Activated T-helper 17 cell treated with anti-CD3 and anti-CD28 coated beads, Interleukin-2, amount 50 U/mL, for 72 hours (primary cell): ENCODE measurements around the gene RO60. TPM values are rescaled to one million over a fixed set of nuclear protein-coding genes. Genes with fewer than 3 reads are reported as not detected.
A peak's percentile ranks its signal among the peaks of the same experiment; 100 is the strongest.
"Not testable (repeated sequence)": the region's sequence is repeated elsewhere in the genome, so short reads cannot be mapped to it uniquely, and the experiment has no call there.

Source experiments
- ATAC-seq: fragments of 150-1000 bp; cut with Tn5 transposase; replicated peaks from 2 replicates; pipeline ENCODE4 v1.10.0; 2021; ENCODE audit warnings: mild to moderate bottlenecking, moderate library complexity
- H3K27ac Mint-ChIP-seq: one replicate; pipeline ENCODE4 v1.8.0; 2022; ENCODE audit warnings: mixed read lengths
- H3K27me3 Mint-ChIP-seq: one replicate; pipeline ENCODE4 v1.8.0; 2022; ENCODE audit warnings: mixed read lengths
- H3K36me3 Mint-ChIP-seq: one replicate; pipeline ENCODE4 v1.8.0; 2022; ENCODE audit warnings: low read depth, mild to moderate bottlenecking, mixed read lengths
- H3K4me1 Mint-ChIP-seq: one replicate; pipeline ENCODE4 v1.8.0; 2022; ENCODE audit warnings: mixed read lengths
- H3K4me3 Mint-ChIP-seq: one replicate; pipeline ENCODE4 v1.8.0; 2022; ENCODE audit warnings: mild to moderate bottlenecking, mixed read lengths
- H3K9me3 Mint-ChIP-seq: one replicate; pipeline ENCODE4 v1.8.0; 2022; ENCODE audit warnings: mixed read lengths
- total RNA-seq, 2 donors: library from RNA; stranded (reverse); gene quantifications; one replicate each; pipeline ENCODE4 v1.2.3, GENCODE V29; 2022

RO60 gene
- 10 to 100 TPM; 65.9 to 76.3 TPM for total RNA-seq

DNA sequence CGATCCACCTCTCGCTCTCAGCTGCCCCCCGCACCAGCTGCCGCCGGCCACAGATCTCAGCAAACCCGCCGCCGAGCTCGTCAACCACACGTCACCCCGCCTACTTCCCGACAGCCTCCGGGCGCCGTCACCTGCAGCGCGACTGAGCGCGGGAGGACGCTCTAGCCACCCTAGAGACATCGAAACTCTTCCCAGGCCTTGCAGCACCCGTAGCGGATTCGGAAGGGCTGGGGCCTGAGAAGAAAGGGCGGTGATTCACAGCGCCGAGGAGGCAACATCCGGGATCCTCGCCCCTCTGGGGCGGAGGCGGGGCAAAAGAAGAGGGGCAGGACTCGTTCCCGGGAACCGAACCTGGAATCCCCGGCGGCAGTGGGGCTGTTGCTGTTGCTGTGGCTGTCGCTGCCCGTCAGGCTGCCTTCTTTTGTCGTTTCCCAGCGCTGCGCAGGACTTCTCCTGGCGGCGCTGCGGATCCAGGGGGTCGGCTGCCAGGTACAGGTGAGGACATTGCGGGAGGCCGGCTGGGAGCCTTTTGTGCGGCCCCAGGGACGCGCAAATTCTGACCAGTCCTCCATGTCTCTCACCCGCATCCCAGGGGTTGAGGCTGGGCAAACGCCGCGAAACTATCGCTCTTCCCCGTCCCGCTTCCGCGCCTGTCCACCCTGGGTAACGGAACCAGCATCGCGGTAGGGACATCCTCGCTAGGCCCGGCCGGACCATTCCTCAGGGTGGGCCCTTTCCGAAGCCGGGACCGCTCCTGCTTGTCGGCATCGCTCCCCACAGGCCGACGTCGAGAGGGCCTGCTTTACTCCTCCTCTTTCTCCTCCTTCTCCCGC lies at the start of gene RO60, which contains the start of gene UCHL5:
RO60 (plus strand) TSS at position 331 of the 833 bp plus-strand sequence. CDS start 9,443 bp downstream, outside the sequence.
UCHL5 (minus strand) TSS at position 79 of the 833 bp plus-strand sequence. CDS start 100 bp downstream, outside the sequence.
- peaks cover 47% of the 10 kb centered on the region for H3K36me3 Mint-ChIP-seq
- H3K4me1 Mint-ChIP-seq, result peaks cover 45% of the 10 kb centered on the region
- H3K4me3 Mint-ChIP-seq, result peak within 1 kb of the TSS; percentile 93
- peak; percentile 91 for ATAC-seq
- peak within 1 kb of the TSS; percentile 100 for H3K27ac Mint-ChIP-seq
- H3K9me3 Mint-ChIP-seq, result no peaks in the 10 kb centered on the region
- no peaks in the 10 kb centered on the region for H3K27me3 Mint-ChIP-seq

DNA sequence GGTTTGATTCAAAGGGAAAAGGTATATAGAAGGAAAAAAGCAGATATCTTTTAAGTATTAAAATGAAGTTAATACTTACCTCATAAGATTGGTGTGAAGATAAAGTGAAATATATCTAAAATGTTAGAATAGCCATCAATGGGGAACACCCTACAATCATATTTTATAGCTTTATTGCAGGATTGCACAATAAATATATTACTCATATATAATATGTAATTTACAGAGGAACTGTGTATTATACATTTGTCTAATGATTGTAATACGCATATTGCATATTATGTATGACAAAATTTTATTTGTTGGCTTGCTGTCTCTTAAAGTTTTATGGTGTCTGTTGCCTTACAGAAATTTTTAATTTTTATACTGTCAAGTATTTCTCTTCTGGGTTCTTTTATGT lies 48.0 kb upstream of the RO60 start:
- Mint-ChIP-seq H3K27ac (no peak overlapping the region), H3K4me1 (no peaks in the 10 kb centered on the region), H3K4me3 (no peak overlapping the region), H3K9me3 (no peaks in the 10 kb centered on the region), H3K36me3 (peaks cover 12% of the 10 kb centered on the region), H3K27me3 (no peaks in the 10 kb centered on the region)
- ATAC-seq, result no peak

DNA sequence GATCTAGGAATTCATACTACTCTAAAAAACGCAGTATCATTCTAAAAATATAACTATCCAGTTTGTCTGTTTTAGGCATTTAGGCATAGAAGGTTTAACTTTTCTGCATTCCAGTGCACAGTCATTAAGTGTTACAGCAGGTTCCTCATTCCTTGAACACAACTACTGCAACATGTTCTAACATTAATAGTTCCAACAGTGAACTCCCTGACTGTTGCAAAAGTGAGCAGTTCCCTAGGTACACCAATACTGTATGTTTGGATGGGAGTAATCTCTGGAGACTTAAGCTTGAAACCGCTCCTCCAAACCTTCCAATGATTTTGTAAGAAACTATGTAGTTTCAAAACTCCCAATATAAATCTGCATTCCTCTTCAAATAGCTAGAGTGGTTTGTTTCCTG lies 46.4 kb upstream of the RO60 start:
- no peaks in the 10 kb centered on the region for H3K9me3 Mint-ChIP-seq
- no peaks in the 10 kb centered on the region for H3K4me1 Mint-ChIP-seq
- H3K27ac Mint-ChIP-seq, result no peak overlapping the region
- peaks cover 18% of the 10 kb centered on the region for H3K36me3 Mint-ChIP-seq
- H3K27me3 Mint-ChIP-seq, result no peaks in the 10 kb centered on the region
- ATAC-seq, result no peak
- H3K4me3 Mint-ChIP-seq, result no peak overlapping the region

DNA sequence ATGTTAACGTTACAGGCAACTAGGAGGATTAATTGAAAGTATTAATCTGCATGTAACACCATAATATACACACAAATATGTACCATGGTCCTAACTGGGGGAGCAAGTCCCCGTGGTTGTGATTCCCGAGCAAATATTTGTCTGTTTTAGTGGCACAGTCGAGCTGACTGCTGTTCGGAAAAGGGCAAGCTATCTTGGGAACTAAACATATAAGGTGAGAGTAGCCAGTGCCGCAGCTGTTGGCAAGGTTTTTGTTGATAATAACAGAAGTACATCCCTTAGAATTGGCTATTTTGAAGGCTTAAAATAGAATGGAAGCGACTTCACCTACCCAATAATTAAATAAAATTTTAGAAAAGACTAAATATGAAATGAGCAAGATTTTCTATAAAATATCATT lies 45.7 kb upstream of the RO60 start:
- Mint-ChIP-seq H3K4me3 (no peak overlapping the region), H3K27ac (no peak overlapping the region), H3K9me3 (no peaks in the 10 kb centered on the region), H3K4me1 (no peaks in the 10 kb centered on the region), H3K36me3 (peaks cover 18% of the 10 kb centered on the region), H3K27me3 (no peaks in the 10 kb centered on the region)
- ATAC-seq, result no peak

DNA sequence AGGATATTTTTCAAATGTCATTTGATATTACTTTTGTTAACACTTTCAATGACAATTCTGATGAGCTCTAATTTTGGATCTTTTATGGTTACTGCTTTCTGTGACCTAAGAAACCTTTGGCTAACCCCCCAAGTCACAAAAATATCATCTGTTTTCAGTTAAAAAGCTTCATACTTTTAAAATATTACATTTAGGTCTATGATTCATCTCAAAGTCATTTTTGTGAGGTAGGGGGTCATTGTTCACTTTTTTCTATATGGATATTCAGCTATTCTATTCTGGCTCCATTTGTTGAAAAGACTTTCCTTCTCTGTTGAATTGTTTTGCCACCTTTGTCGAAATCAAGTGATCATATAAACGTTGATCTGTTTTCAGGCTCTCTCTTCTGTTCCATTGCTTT lies 45.0 kb upstream of the RO60 start:
- no peaks in the 10 kb centered on the region for H3K4me1 Mint-ChIP-seq
- H3K36me3 Mint-ChIP-seq, result peaks cover 18% of the 10 kb centered on the region
- no peak for ATAC-seq
- no peaks in the 10 kb centered on the region for H3K9me3 Mint-ChIP-seq
- H3K27me3 Mint-ChIP-seq, result no peaks in the 10 kb centered on the region
- no peak overlapping the region for H3K4me3 Mint-ChIP-seq
- H3K27ac Mint-ChIP-seq, result no peak overlapping the region

DNA sequence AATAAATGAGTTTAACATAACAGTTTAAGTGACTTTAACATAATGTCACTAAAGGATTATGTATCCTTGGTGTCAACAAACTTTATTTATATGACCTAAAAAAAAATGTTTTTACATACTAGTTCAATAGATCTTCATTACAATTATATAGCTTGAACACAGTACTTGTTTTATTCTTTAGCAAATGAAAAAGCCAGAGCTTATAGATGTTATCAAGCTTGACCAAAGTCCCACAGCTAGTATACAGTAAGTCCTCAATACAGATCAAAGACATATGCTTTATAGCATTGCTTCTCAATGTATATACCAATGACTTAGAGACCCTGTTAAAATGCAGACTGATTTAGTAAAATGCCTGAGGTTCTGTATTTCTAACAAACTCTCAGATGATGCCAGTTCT lies 42.6 kb upstream of the RO60 start:
- Mint-ChIP-seq H3K4me1 (no peaks in the 10 kb centered on the region), H3K36me3 (peaks cover 32% of the 10 kb centered on the region), H3K9me3 (no peaks in the 10 kb centered on the region), H3K4me3 (no peak overlapping the region), H3K27ac (no peak overlapping the region), H3K27me3 (no peaks in the 10 kb centered on the region)
- ATAC-seq, result no peak

DNA sequence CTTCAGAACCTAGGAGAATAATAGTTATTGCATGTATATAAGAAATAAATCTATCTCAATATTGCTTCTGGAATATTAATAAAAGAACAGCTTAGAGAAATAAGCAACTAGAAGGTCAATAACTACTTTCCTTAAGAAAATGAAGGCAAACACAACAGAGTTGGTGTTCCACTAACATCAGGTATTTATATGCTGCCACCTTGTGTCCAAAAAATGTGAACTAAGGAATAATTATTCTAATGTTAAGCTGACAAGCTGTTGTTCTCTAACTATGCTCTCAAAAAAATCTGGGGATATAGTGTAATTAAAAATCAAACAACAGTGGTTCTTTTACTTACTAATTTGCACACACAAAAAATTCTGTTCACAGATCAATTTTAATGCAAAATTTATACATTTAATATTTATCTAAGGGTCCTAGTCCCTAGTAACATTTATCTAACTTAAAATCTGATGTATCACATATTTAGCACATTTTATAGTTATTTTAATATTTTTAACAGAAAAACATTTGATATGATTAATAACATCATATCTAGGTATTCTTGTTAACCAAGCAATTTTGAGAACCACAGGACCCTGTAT lies 39.9 kb upstream of the RO60 start:
- Mint-ChIP-seq H3K27me3 (no peaks in the 10 kb centered on the region), H3K36me3 (peaks cover 49% of the 10 kb centered on the region), H3K4me3 (no peak overlapping the region), H3K9me3 (no peaks in the 10 kb centered on the region), H3K4me1 (no peaks in the 10 kb centered on the region), H3K27ac (no peak overlapping the region)
- ATAC-seq, result peak; percentile 31

DNA sequence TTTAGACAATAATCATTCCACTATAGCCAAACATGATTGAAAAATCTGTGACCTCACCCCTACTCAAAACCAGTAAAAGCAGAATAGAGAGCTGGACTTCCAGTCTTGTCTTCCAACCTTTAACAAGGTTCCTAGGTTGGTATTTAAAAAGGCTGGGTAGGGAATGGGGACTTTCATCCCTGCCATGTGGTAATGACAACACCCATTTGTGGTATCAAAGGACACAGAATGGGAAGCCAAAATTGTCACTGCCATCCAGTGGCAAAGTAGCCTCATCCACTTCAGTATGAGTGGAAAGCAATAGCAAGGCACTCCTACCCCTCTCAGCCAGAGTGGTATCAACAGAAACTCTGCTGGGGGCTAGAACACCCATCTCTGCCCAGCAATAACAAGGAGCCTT lies 34.2 kb upstream of the RO60 start:
- H3K27ac Mint-ChIP-seq, result no peak overlapping the region
- H3K4me1 Mint-ChIP-seq, result no peaks in the 10 kb centered on the region
- no peaks in the 10 kb centered on the region for H3K9me3 Mint-ChIP-seq
- H3K4me3 Mint-ChIP-seq, result no peak overlapping the region
- H3K36me3 Mint-ChIP-seq, result peaks cover 69% of the 10 kb centered on the region
- ATAC-seq, result no peak
- H3K27me3 Mint-ChIP-seq, result no peaks in the 10 kb centered on the region

DNA sequence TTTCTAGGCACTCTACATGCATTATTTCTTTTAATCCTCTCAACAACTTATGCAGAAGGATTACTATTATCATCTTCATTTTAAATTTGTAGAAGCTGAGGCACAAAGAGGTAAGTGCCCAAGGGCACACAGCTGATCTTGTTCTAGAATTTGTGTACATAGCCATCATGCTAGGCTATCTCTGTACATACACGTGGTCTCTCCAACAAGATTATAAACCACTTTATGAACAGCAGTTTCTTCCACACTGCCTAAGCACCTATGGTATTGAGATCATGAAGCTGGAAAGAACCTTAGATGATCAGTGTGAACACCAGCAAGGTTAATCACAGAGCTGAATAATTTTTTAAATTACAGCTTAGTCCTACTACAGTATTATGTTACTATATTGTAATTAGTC lies 29.1 kb upstream of the RO60 start:
- H3K4me1 Mint-ChIP-seq, result peaks cover 11% of the 10 kb centered on the region
- H3K27ac Mint-ChIP-seq, result no peak overlapping the region
- peaks cover 42% of the 10 kb centered on the region for H3K36me3 Mint-ChIP-seq
- H3K9me3 Mint-ChIP-seq, result no peaks in the 10 kb centered on the region
- H3K4me3 Mint-ChIP-seq, result no peak overlapping the region
- H3K27me3 Mint-ChIP-seq, result no peaks in the 10 kb centered on the region
- ATAC-seq, result no peak

DNA sequence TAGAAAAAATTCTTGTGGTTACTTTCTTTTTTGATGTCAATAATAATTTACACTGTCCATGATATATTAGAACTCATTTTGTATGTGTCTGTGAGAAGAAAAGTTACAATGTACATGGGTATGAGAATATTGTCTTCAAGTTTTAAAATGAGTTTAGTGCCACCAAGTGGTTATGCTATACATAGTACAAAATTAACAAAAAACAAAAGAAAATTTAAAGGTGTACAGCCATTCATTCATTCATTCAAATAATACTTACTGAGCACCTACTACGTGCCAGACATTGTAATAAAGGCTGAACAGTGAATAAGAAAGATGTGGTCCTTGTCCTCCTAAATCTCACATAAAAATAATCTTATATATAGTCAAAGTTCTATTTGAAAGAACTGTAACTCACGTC lies 28.0 kb upstream of the RO60 start:
- no peaks in the 10 kb centered on the region for H3K9me3 Mint-ChIP-seq
- peaks cover 30% of the 10 kb centered on the region for H3K36me3 Mint-ChIP-seq
- H3K4me1 Mint-ChIP-seq, result peaks cover 18% of the 10 kb centered on the region
- H3K4me3 Mint-ChIP-seq, result no peak overlapping the region
- no peaks in the 10 kb centered on the region for H3K27me3 Mint-ChIP-seq
- peak; percentile 29 for ATAC-seq
- no peak overlapping the region for H3K27ac Mint-ChIP-seq

DNA sequence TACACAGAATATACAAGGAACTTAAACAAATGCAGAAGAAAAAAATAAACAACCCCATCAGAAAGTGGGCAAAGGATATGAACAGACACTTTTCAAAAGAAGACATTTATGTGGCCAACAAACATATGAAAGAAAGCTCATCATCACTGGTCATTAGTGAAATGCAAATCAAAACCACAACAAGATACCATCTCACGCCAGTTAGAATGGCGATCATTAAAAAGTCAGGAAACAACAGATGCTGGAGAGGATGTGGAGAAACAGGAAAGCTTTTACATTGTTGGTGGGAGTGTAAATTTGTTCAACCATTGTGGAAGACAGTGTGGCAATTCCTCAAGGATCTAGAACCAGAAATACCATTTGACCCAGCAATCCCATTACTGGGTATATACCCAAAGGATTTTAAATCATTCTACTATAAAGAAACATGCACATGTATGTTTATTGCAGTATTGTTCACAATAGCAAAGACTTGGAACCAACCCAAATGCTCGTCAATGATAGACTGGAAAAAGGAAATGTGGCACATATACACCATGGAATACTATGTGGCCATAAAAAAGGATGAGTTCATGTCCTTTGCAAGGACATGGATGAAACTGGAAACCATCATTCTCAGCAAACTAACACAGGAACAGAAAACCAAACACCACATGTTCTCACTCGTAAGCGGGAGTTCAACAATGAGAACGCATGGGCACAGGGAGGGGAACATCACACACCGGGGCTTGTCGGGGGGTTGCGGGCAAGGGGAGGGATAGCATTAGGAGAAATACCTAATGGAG lies 26.6 kb upstream of the RO60 start:
- ATAC-seq, result not testable (repeated sequence)

DNA sequence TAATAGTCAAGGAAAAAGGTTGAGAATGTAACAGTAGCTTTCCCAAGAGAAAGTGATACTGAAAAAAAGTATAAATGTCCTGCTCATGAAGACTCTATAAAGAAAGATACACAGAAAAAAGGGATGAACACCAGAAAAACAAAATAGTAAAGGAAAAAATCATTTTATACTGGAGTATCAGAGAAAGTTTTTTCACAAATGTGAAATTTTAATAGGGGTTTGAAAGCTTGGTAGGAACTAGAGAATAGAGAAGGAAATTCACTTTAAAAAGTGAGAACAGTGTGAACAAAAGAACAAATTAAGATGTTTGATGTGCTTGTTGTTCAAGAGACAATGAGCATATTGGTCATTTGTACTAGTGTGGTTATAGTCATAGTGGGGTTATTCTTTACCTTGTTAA lies 25.8 kb upstream of the RO60 start:
- Mint-ChIP-seq H3K27ac (no peak overlapping the region), H3K36me3 (peaks cover 35% of the 10 kb centered on the region)

More for the DNA sequence above, 26.6 kb upstream of the RO60 start:
- H3K9me3 Mint-ChIP-seq, H3K27me3 Mint-ChIP-seq, H3K4me3 Mint-ChIP-seq, H3K27ac Mint-ChIP-seq: not testable (repeated sequence)
- H3K4me1 Mint-ChIP-seq, result peaks cover 29% of the 10 kb centered on the region
- peaks cover 29% of the 10 kb centered on the region for H3K36me3 Mint-ChIP-seq

DNA sequence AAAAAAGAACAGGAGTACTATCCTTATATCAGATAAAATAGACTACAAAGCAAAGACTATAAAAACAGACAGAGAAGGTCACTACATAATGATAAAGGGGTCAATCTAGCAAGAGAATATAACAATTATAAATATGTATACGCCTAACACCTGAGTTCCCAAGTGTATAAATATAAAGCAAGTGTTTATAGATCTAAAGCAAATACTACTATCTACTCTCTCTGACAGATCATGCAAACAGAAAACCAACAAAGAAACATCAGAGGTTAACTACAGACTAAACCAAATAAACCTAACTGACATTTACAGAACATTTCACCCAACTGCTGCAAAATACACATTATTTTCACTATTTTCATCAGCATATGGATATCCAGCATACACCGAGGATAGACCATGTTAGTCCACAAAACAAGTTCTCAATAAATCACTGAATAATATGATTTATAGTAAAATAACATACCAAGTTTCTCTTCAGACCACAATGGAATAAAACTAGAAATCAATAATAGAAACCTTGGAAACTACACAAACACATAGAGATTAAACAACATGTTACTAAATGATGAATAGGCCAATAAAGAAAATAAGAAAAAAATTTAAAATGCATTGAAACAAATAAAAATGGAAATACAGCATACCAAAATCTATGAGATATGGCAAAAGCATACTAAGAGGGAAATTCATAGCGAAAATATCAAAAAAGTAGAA lies 22.9 kb upstream of the RO60 start:
- H3K4me1 Mint-ChIP-seq, result peaks cover 38% of the 10 kb centered on the region
- H3K9me3 Mint-ChIP-seq, result no peaks in the 10 kb centered on the region
- peaks cover 45% of the 10 kb centered on the region for H3K36me3 Mint-ChIP-seq
- no peak for ATAC-seq
- H3K27me3 Mint-ChIP-seq, result no peaks in the 10 kb centered on the region
- no peak overlapping the region for H3K4me3 Mint-ChIP-seq
- no peak overlapping the region for H3K27ac Mint-ChIP-seq

More for the DNA sequence above, 25.8 kb upstream of the RO60 start:
- Mint-ChIP-seq H3K4me1 (peaks cover 29% of the 10 kb centered on the region), H3K4me3 (no peak overlapping the region), H3K27me3 (no peaks in the 10 kb centered on the region), H3K9me3 (no peaks in the 10 kb centered on the region)
- no peak for ATAC-seq

DNA sequence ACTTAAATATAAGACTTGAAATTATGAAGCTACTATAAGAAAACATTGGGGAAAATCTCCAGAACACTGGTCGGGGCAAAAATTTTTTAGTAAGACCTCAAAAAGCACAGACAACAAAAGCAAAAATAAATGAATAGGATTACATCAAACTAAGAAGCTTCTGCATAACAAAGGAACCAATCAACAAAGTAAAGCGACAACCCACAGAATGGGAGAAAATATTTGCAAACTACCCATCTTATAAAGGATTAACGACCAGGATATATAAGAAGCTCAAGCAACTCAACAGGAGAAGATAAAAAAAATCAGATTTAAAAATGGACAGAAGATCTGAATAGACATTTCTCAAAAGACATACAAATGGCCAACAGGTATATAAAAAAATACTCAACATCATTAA lies 19.4 kb upstream of the RO60 start:
- H3K9me3 Mint-ChIP-seq, result no peaks in the 10 kb centered on the region
- no peak overlapping the region for H3K27ac Mint-ChIP-seq
- H3K4me1 Mint-ChIP-seq, result peaks cover 32% of the 10 kb centered on the region
- no peaks in the 10 kb centered on the region for H3K27me3 Mint-ChIP-seq
- no peak for ATAC-seq
- peaks cover 61% of the 10 kb centered on the region for H3K36me3 Mint-ChIP-seq
- H3K4me3 Mint-ChIP-seq, result no peak overlapping the region
